Measurements from ENCODE around the gene CMSS1.

The CMSS1 gene

DNA sequence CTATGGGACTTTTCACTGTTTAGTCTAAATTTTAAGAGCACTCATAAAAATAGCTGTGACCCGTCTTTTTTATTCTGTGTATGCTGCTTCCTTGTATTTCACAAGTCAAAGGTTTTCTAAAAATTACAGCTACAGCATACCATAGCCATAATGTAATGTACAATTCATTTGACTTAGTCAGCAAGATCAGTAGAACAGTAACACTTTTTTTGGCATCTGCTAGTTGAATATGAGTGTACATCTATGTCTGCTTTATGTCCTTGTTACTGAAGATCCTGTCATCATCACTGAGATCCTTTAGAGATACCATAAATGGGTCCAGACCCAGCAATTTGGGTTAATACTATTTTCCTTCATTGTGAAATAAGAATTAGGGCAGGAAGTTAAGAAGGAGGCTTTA lies 42.2 kb downstream of the CMSS1 start:
- TF ChIP-seq FOXP2 (optimal IDR thresholded peaks at IDR 0.05; ENCODE audit: borderline replicate concordance, extremely low read depth, extremely low read length, insufficient read depth) (no peak), TAF1 (IDR thresholded peaks at IDR 0.05; ENCODE audit: borderline replicate concordance, insufficient read depth, low read length) (no peak), POLR2AphosphoS5 (IDR thresholded peaks at IDR 0.05; ENCODE audit: low read depth, low read length) (no peak), SIN3A (IDR thresholded peaks at IDR 0.05; ENCODE audit: borderline replicate concordance, insufficient read depth, low read length) (no peak)
- TF ChIP-seq, protein P1, sequence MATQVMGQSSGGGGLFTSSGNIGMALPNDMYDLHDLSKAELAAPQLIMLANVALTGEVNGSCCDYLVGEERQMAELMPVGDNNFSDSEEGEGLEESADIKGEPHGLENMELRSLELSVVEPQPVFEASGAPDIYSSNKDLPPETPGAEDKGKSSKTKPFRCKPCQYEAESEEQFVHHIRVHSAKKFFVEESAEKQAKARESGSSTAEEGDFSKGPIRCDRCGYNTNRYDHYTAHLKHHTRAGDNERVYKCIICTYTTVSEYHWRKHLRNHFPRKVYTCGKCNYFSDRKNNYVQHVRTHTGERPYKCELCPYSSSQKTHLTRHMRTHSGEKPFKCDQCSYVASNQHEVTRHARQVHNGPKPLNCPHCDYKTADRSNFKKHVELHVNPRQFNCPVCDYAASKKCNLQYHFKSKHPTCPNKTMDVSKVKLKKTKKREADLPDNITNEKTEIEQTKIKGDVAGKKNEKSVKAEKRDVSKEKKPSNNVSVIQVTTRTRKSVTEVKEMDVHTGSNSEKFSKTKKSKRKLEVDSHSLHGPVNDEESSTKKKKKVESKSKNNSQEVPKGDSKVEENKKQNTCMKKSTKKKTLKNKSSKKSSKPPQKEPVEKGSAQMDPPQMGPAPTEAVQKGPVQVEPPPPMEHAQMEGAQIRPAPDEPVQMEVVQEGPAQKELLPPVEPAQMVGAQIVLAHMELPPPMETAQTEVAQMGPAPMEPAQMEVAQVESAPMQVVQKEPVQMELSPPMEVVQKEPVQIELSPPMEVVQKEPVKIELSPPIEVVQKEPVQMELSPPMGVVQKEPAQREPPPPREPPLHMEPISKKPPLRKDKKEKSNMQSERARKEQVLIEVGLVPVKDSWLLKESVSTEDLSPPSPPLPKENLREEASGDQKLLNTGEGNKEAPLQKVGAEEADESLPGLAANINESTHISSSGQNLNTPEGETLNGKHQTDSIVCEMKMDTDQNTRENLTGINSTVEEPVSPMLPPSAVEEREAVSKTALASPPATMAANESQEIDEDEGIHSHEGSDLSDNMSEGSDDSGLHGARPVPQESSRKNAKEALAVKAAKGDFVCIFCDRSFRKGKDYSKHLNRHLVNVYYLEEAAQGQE (IDR thresholded peaks at IDR 0.05; ENCODE audit: insufficient read depth in 1 of 2, low read depth in 2 of 2, low read length in 2 of 2): no peak

DNA sequence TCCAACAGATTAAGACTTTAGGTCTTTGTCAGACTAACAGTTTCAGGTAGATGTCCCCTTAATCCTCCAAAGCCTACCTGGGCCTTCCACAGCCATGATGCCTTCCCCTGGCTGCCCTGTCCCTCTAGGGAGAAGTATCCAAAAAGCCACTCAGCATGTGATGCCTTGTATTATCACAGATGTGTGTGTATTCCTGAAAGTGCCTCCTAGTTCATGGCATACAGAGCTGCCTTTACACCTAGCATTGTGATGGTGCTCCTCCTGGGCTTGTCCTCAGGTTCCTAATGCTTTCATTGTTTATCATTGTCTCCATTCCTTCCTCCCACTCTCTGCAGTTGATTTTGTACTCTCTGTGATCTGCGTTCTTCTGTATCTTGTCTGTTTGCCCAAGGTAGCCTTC lies 43.6 kb downstream of the CMSS1 start:
- TF ChIP-seq TAF1 (IDR thresholded peaks at IDR 0.05; ENCODE audit: borderline replicate concordance, insufficient read depth, low read length) (no peak), POLR2AphosphoS5 (IDR thresholded peaks at IDR 0.05; ENCODE audit: low read depth, low read length) (no peak), FOXP2 (optimal IDR thresholded peaks at IDR 0.05; ENCODE audit: borderline replicate concordance, extremely low read depth, extremely low read length, insufficient read depth) (no peak), SIN3A (IDR thresholded peaks at IDR 0.05; ENCODE audit: borderline replicate concordance, insufficient read depth, low read length) (no peak)
- TF ChIP-seq, protein P1 (IDR thresholded peaks at IDR 0.05; ENCODE audit: insufficient read depth in 1 of 2, low read depth in 2 of 2, low read length in 2 of 2): no peak

DNA sequence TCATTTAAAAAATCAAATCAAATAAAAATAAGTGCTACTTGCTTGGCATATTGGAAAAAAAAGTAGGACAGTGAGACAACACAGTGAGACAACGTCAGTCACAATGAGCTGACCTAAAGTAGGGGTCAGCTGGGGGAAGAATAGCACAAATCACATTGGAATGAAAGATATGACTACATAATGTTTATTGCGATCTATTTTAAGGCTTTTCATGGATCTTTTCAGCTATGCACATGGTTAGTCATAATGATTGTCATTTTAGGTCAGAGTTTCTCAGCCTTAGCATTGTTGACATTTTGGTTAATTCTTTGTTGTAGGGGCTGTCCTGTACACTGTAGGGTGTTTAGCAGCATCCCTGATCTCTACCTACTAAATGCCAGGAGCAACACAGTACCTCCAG lies 44.5 kb downstream of the CMSS1 start:
- TF ChIP-seq POLR2AphosphoS5 (IDR thresholded peaks at IDR 0.05; ENCODE audit: low read depth, low read length) (no peak), FOXP2 (optimal IDR thresholded peaks at IDR 0.05; ENCODE audit: borderline replicate concordance, extremely low read depth, extremely low read length, insufficient read depth) (no peak), SIN3A (IDR thresholded peaks at IDR 0.05; ENCODE audit: borderline replicate concordance, insufficient read depth, low read length) (no peak), TAF1 (IDR thresholded peaks at IDR 0.05; ENCODE audit: borderline replicate concordance, insufficient read depth, low read length) (no peak)
- TF ChIP-seq, protein P1 (IDR thresholded peaks at IDR 0.05; ENCODE audit: insufficient read depth in 1 of 2, low read depth in 2 of 2, low read length in 2 of 2): no peak

DNA sequence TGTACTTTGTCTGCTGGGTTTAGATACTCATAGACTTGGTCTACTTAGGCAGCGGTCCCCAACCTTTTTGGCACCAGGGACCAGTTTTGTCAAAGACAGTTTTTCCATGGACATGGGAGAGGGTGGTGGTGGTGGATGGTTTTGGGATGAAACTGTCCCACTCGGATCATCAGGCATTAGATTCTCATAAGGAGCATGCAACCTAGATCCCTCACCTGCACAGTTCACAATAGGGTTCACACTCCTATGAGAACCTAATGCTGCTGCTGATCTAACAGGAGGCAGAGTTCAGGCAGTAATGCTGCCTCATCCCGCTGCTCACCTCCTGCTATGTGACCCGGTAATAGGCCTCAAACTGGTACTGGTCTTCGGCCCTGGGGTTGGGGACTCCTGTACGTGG lies 45.3 kb downstream of the CMSS1 start:
- TF ChIP-seq, protein P1 (IDR thresholded peaks at IDR 0.05; ENCODE audit: insufficient read depth in 1 of 2, low read depth in 2 of 2, low read length in 2 of 2): no peak
- TF ChIP-seq TAF1 (IDR thresholded peaks at IDR 0.05; ENCODE audit: borderline replicate concordance, insufficient read depth, low read length) (no peak), POLR2AphosphoS5 (IDR thresholded peaks at IDR 0.05; ENCODE audit: low read depth, low read length) (no peak), FOXP2 (optimal IDR thresholded peaks at IDR 0.05; ENCODE audit: borderline replicate concordance, extremely low read depth, extremely low read length, insufficient read depth) (no peak)

DNA sequence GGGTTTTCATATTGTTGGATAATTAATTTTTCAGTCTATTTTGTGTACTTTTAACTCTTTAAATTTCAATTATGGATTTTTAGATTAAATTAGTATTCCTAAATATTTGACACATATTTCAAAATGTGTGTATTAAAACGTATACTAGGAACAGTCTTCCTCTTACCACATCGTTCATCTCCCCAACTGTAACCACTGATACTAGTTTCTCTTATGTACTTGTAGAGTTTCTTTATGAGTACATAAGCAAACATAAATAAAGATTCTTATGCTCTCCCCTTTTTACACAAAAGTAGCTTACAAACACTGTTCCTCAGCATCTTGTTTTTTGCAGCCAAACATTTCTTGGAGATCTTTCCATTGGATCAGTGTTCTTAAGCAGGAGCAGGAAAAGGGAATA lies 45.9 kb downstream of the CMSS1 start:
- TF ChIP-seq POLR2AphosphoS5 (IDR thresholded peaks at IDR 0.05; ENCODE audit: low read depth, low read length) (no peak), TAF1 (IDR thresholded peaks at IDR 0.05; ENCODE audit: borderline replicate concordance, insufficient read depth, low read length) (no peak), SIN3A (IDR thresholded peaks at IDR 0.05; ENCODE audit: borderline replicate concordance, insufficient read depth, low read length) (no peak), FOXP2 (optimal IDR thresholded peaks at IDR 0.05; ENCODE audit: borderline replicate concordance, extremely low read depth, extremely low read length, insufficient read depth) (no peak)
- TF ChIP-seq, protein P1 (IDR thresholded peaks at IDR 0.05; ENCODE audit: insufficient read depth in 1 of 2, low read depth in 2 of 2, low read length in 2 of 2): no peak
